Measurements from ENCODE around the gene PRKRA. TPM values are rescaled to one million over a fixed set of nuclear protein-coding genes. Genes with fewer than 3 reads are reported as not detected.
"Not testable (repeated sequence)": the region's sequence is repeated elsewhere in the genome, so short reads cannot be mapped to it uniquely, and the experiment has no call there.

The PRKRA gene
- total RNA-seq, 4 donors from 2014 or later: 53.8 to 71.2 (median 57.3) TPM

GRCh38 chr2:178474560-178474959 lies 23.6 kb upstream of the PRKRA start:
- TF ChIP-seq CTCF (IDR thresholded peaks at IDR 0.05): no peak
- TF ChIP-seq POLR2A (IDR thresholded peaks at IDR 0.05): no peak
- WGBS, 2 donors: 98 to 99% methylated on average over 5 of the region's 5 CpGs
- intact Hi-C loops (cut with DNase I; ENCODE audit: low total_unique reads): no loop called here

DNA sequence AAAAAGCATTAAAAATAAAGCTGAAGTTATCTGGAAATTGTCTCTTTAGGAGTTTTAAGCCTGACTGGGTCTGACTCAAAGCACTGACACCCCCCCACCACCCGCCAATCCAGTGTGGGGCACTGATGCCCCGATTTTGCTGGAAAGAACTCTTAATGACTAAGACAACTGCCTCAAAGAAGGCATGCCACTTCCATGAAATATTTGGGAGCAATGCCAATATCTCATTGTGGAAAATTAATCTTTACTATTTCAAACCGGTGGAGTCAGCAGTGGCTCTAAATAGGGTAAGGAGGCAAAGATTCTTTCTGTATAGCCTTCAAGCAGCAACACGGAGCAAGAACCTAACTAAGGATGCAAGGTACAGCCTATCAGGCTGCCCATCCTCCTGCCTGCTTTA lies 23.0 kb upstream of the PRKRA start:
- no peak overlapping the region for H3K4me3 ChIP-seq (ENCODE audit: low read depth, poor library complexity, severe bottlenecking)
- TF ChIP-seq POLR2A (IDR thresholded peaks at IDR 0.05) (no peak), CTCF (IDR thresholded peaks at IDR 0.05) (no peak)
- 37 to 42% methylated on average over 4 of the region's 4 CpGs for WGBS, 2 donors
- intact Hi-C loops (cut with DNase I; ENCODE audit: low total_unique reads): no loop called here
- no peak for DNase-seq (ENCODE audit: low spot score in 2 of 2)

More at GRCh38 chr2:178474560-178474959, 23.6 kb upstream of the PRKRA start:
- no peak overlapping the region for H3K4me3 ChIP-seq (ENCODE audit: low read depth, poor library complexity, severe bottlenecking)
- DNase-seq (ENCODE audit: low spot score in 2 of 2): no peak

GRCh38 chr2:178473373-178473772 lies 22.4 kb upstream of the PRKRA start:
- DNase-seq (ENCODE audit: low spot score in 2 of 2): no peak
- WGBS, 2 donors: 96 to 97% methylated on average over 2 of the region's 2 CpGs
- TF ChIP-seq CTCF (IDR thresholded peaks at IDR 0.05): no peak
- no peak for TF ChIP-seq POLR2A (IDR thresholded peaks at IDR 0.05)
- no peak overlapping the region for H3K4me3 ChIP-seq (ENCODE audit: low read depth, poor library complexity, severe bottlenecking)
- intact Hi-C loops (cut with DNase I; ENCODE audit: low total_unique reads): no loop called here

DNA sequence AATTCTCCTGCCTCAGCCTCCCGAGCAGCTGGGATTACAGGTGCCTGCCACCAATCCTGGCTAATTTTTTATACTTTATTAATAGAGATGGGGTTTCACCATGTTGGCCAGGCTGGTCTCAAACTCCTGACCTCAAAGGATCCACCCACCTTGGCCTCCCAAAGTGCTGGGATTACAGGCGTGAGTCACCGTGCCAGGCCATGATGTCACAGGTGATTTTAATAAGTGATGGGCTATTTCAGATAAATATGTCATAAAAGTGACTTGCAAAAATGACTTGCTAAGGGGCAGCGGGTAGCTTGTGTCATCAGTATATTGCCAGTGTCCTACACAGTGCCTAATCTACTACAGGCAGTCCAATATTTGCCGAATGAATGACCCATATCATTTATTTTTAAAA lies 20.3 kb upstream of the PRKRA start:
- DNase-seq (ENCODE audit: low spot score in 2 of 2); intact Hi-C loops (cut with DNase I; ENCODE audit: low total_unique reads); H3K4me3 ChIP-seq (ENCODE audit: low read depth, poor library complexity, severe bottlenecking): not testable (repeated sequence)
- WGBS, 2 donors: 95 to 97% methylated on average over 5 of the region's 5 CpGs

- H3K4me3 ChIP-seq (ENCODE audit: low read depth, poor library complexity, severe bottlenecking): no peak overlapping the region
- WGBS, 2 donors: 90 to 93% methylated on average over 7 of the region's 7 CpGs
- DNase-seq (ENCODE audit: low spot score in 2 of 2): no peak
- TF ChIP-seq POLR2A (IDR thresholded peaks at IDR 0.05) (no peak), CTCF (IDR thresholded peaks at IDR 0.05) (no peak)
- intact Hi-C loops (cut with DNase I; ENCODE audit: low total_unique reads): no loop called here
These were observed 18.4 kb upstream of the PRKRA start for GRCh38 chr2:178469219-178469849.

- intact Hi-C loops (cut with DNase I; ENCODE audit: low total_unique reads): no loop called here
- H3K4me3 ChIP-seq (ENCODE audit: low read depth, poor library complexity, severe bottlenecking): no peak overlapping the region
- TF ChIP-seq POLR2A (IDR thresholded peaks at IDR 0.05) (no peak), CTCF (IDR thresholded peaks at IDR 0.05) (no peak)
- 94% methylated on average over 11 of the region's 11 CpGs for WGBS, 2 donors
- no peak for DNase-seq (ENCODE audit: low spot score in 2 of 2)
These were observed 6.5 kb upstream of the PRKRA start for GRCh38 chr2:178457390-178457886.

All from lower leg skin (tissue), 4 donors.